Epithelial cell of proximal tubule (primary cell): Measurements from ENCODE around the gene POMC. TPM values are rescaled to one million over a fixed set of nuclear protein-coding genes. Genes with fewer than 3 reads are reported as not detected.

ENCODE experiments used
- DNase-seq: peaks from one replicate; pipeline ENCODE4 v3.0.0-alpha.2; 2011; ENCODE audit warnings: low read depth
- H3K4me3 ChIP-seq: 2 replicates; pipeline ENCODE4 v1.5.1; 2011; ENCODE audit warnings: low read depth, mild to moderate bottlenecking, low read length
- CTCF ChIP-seq: conservative IDR thresholded peaks from 2 replicates; pipeline ENCODE4 v1.5.1; 2012; ENCODE audit warnings: low read depth, mild to moderate bottlenecking, low read length
- total RNA-seq: library from RNA; depleted of rRNA; stranded (reverse); fragments of >200 nt; gene quantifications from 2 replicates; pipeline ENCODE4 v1.2.3, GENCODE V29; 2015

Gene POMC
- total RNA-seq, 1 donor from 2014 or later: 0.75 TPM

GRCh38 chr2:25178976-25179375, 10.6 kb upstream of the POMC start:
- no peak overlapping the region for H3K4me3 ChIP-seq
- DNase-seq: no peak
- TF ChIP-seq CTCF: no peak

- no peak overlapping the region for H3K4me3 ChIP-seq
- DNase-seq: no peak
- no peak for TF ChIP-seq CTCF
Measured at GRCh38 chr2:25177211-25177611, 8.8 kb upstream of the POMC start.

GRCh38 chr2:25176541-25177181, 8.3 kb upstream of the POMC start:
- no peak overlapping the region for H3K4me3 ChIP-seq
- no peak for TF ChIP-seq CTCF
- no peak for DNase-seq

DNA sequence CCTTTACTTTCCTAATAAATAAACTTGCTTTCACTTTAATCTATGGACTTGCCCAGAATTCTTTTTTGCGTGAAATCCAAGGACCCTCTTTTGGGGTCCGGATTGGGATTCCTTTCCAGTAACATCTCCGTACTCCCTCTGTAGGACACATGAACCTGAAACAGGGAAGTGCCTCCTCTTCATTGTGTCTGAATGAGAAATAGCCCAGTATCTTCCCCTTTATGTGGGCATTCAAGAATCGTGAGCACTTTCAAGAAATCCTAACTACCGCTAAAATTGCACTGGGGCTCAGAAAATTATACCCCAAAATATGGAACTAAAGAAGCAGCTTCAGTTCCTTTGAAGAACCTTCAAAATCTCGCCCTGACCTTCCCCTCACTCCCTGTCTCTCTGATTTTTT, 7.8 kb upstream of the POMC start:
- DNase-seq: no peak
- no peak overlapping the region for H3K4me3 ChIP-seq
- TF ChIP-seq CTCF: no peak

- no peak for TF ChIP-seq CTCF
- H3K4me3 ChIP-seq: no peak overlapping the region
- no peak for DNase-seq
Measured at GRCh38 chr2:25174192-25174861, 5.9 kb upstream of the POMC start.

DNA sequence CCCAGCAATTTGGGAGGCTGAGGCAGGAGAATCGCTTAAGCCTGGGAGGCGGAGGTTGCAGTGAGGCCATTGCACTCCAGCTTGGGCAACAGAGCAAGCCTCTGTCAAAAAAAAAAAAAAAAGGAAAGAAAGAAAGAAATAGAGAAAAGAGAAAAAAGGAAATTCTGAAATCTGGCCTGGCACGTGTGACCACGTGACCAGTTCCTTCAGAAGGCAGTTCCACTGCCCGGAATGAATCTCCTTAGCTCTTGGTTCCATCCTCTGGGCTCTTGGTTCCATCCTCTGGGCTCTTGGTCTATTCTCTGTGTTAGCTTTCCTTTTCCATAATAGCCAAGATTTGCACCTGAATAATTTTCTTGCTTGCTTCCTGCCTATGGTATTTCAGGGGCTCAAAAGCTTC, 5.3 kb upstream of the POMC start:
- no peak for DNase-seq
- no peak overlapping the region for H3K4me3 ChIP-seq
- no peak for TF ChIP-seq CTCF

DNA sequence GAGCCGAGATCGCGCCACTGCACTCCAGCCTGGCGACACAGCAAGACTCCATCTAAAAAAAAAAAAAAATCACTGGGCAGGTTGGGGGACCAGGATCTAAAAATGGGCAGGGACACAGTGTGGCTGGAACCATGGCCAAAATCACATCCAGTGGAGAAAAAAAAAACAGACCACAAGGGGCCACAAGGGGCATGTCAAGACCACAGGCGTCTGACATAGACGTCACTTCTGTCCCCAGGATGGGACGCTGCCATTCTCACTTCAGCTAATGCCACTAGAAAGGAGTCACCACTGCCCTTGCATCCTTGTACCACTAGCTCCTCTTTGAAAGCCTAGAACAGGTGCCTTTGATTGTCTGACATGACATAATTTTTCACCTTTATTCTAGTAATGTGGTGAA, 2.5 kb upstream of the POMC start:
- TF ChIP-seq CTCF: no peak
- no peak overlapping the region for H3K4me3 ChIP-seq
- DNase-seq: no peak
